Liver (tissue), 9 donors: Measurements from ENCODE around the gene KATNIP. TPM values are rescaled to one million over a fixed set of nuclear protein-coding genes. Genes with fewer than 3 reads are reported as not detected.

Source experiments
- DNase-seq: peaks from one replicate; pipeline ENCODE4 v3.0.0-alpha.2; 2017; ENCODE audit warnings: low spot score
- H3K27ac ChIP-seq, 2 donors: one replicate each; pipeline ENCODE4 v1.7.0; 2013; ENCODE audit warnings: inconsistent platforms in 2 of 2, low read length in 2 of 2, control low read depth in 1 of 2, low read depth in 1 of 2, mild to moderate bottlenecking in 1 of 2
- H3K27me3 ChIP-seq, 4 donors: one replicate each; pipeline versions ENCODE4 v1.6.1 to v1.7.0; 2013; ENCODE audit warnings: low read length in 3 of 4, inconsistent platforms in 1 of 4, mild to moderate bottlenecking in 1 of 4, moderate library complexity in 1 of 4; ENCODE audit not compliant: control insufficient read depth in 4 of 4, insufficient read depth in 4 of 4
- H3K36me3 ChIP-seq, 4 donors: one replicate each; pipeline versions ENCODE4 v1.6.1 to v1.7.0; 2013; ENCODE audit warnings: low read length in 3 of 4, mild to moderate bottlenecking in 3 of 4, low read depth in 1 of 4, moderate library complexity in 1 of 4; ENCODE audit not compliant: control insufficient read depth in 4 of 4, insufficient read depth in 3 of 4
- H3K4me1 ChIP-seq, 4 donors: one replicate each; pipeline versions ENCODE4 v1.6.1 to v1.7.0; 2013; ENCODE audit warnings: low read length in 3 of 4, mild to moderate bottlenecking in 3 of 4, moderate library complexity in 1 of 4; ENCODE audit not compliant: control insufficient read depth in 4 of 4, insufficient read depth in 4 of 4
- H3K4me3 ChIP-seq, 3 donors: one replicate each; pipeline versions ENCODE4 v1.6.1 to v1.7.0; 2013; ENCODE audit warnings: low read length in 3 of 3, control low read depth in 1 of 3, low read depth in 1 of 3, mild to moderate bottlenecking in 1 of 3
- H3K9ac ChIP-seq, 2 donors: one replicate each; pipeline ENCODE4 v1.7.0; 2013; ENCODE audit warnings: low read length in 2 of 2, mild to moderate bottlenecking in 2 of 2, moderate library complexity in 2 of 2, control low read depth in 1 of 2, low read depth in 1 of 2
- H3K9me3 ChIP-seq, 4 donors: one replicate each; pipeline versions ENCODE4 v1.6.1 to v1.7.0; 2013; ENCODE audit warnings: low read length in 3 of 4; ENCODE audit not compliant: control insufficient read depth in 4 of 4
- EGR1 ChIP-seq, 2 donors: IDR thresholded peaks; 2 replicates each; pipeline ENCODE4 v1.6.1; 2016 to 2018; ENCODE audit warnings: antibody characterized with exemption in 2 of 2, low read depth in 2 of 2
- FOXA1 ChIP-seq: IDR thresholded peaks from 2 replicates; pipeline ENCODE4 v1.6.1; 2016; ENCODE audit warnings: antibody characterized with exemption
- FOXA2 ChIP-seq: IDR thresholded peaks from 2 replicates; pipeline ENCODE4 v1.6.1; 2016; ENCODE audit warnings: antibody characterized with exemption
- GABPA ChIP-seq, 2 donors: IDR thresholded peaks in 1 of 2; conservative IDR thresholded peaks in 1 of 2; 2 replicates each; pipeline ENCODE4 v1.6.1; 2016; ENCODE audit warnings: antibody characterized with exemption in 2 of 2, mild to moderate bottlenecking in 1 of 2, moderate library complexity in 1 of 2
- HNF4A ChIP-seq, 2 donors: conservative IDR thresholded peaks; 2 replicates each; pipeline ENCODE4 v1.6.1; 2016; ENCODE audit warnings: antibody characterized with exemption in 2 of 2, mild to moderate bottlenecking in 2 of 2
- HNF4G ChIP-seq: IDR thresholded peaks from 2 replicates; pipeline ENCODE4 v1.6.1; 2016; ENCODE audit warnings: antibody characterized with exemption
- JUND ChIP-seq, 2 donors: IDR thresholded peaks; 2 replicates each; pipeline ENCODE4 v1.6.1; 2016; ENCODE audit warnings: antibody characterized with exemption in 2 of 2
- NR2F2 ChIP-seq: IDR thresholded peaks from 2 replicates; pipeline ENCODE4 v1.6.1; 2016; ENCODE audit warnings: antibody characterized with exemption
- RAD21 ChIP-seq, 2 donors: IDR thresholded peaks; 2 replicates each; pipeline ENCODE4 v1.6.1; 2016; ENCODE audit warnings: antibody characterized with exemption in 2 of 2, mild to moderate bottlenecking in 2 of 2
- RXRA ChIP-seq, 2 donors: IDR thresholded peaks; 2 replicates each; pipeline ENCODE4 v1.6.1; 2017 to 2018; ENCODE audit warnings: antibody characterized with exemption in 2 of 2, mild to moderate bottlenecking in 1 of 2
- SP1 ChIP-seq: IDR thresholded peaks from 2 replicates; pipeline ENCODE4 v1.6.1; 2018; ENCODE audit warnings: antibody characterized with exemption, mild to moderate bottlenecking
- TAF1 ChIP-seq: conservative IDR thresholded peaks from 2 replicates; pipeline ENCODE4 v1.6.1; 2016; ENCODE audit warnings: antibody characterized with exemption, mild to moderate bottlenecking
- YY1 ChIP-seq: IDR thresholded peaks from 2 replicates; pipeline ENCODE4 v1.6.1; 2016; ENCODE audit warnings: antibody characterized with exemption, mild to moderate bottlenecking
- WGBS: extraction: QIAGEN DNeasy Blood & Tissue Kit; methylation state at CpG from one replicate; pipeline ENCODE4 v1.1.7; 2013; 5-methylcytosine and 5-hydroxymethylcytosine counted together
- polyA plus RNA-seq, 2 donors: library from polyadenylated mRNA; stranded (reverse) in 1 of 2; unstranded in 1 of 2; fragments of 200-250 nt in 1 of 2; fragments of >200 nt in 1 of 2; fragmentation: Nextera tagmentation in 1 of 2; extraction: Ambion mirVana in 1 of 2; gene quantifications; one replicate each; pipeline versions ENCODE4 v1.2.1 to v1.2.3, GENCODE V29; 2013 to 2015
- total RNA-seq, 2 donors: library from RNA; depleted of rRNA; stranded (reverse); fragments of >200 nt; gene quantifications; one replicate each; pipeline ENCODE4 v1.2.3, GENCODE V29; 2014
- TF ChIP-seq, protein P1 (sequence below): IDR thresholded peaks from 2 replicates; pipeline ENCODE4 v1.6.1; 2016; ENCODE audit warnings: antibody characterized with exemption
- TF ChIP-seq, protein P2 (sequence below): IDR thresholded peaks from 2 replicates; pipeline ENCODE4 v1.6.1; 2016; ENCODE audit warnings: antibody characterized with exemption
- TF ChIP-seq, protein P3 (sequence below): IDR thresholded peaks from 2 replicates; pipeline ENCODE4 v1.6.1; 2016; ENCODE audit warnings: antibody characterized with exemption
- TF ChIP-seq, protein P4 (sequence below): IDR thresholded peaks from 2 replicates; pipeline ENCODE4 v1.6.1; 2016; ENCODE audit warnings: antibody characterized with exemption, mild to moderate bottlenecking
- TF ChIP-seq, protein P5 (sequence below): fragments of 150-350 bp; IDR thresholded peaks from 2 replicates; pipeline ENCODE4 v1.5.1; 2017; ENCODE audit warnings: improper control_type of control experiment, low read depth, low read length; ENCODE audit not compliant: missing input control
- donor health status: healthy.
- donor health status: healthy.
- donor health status: healthy.
- donor health status: healthy.
- donor health status: healthy.

Gene KATNIP
- total and polyA plus RNA-seq, 4 donors, result 2.0 to 6.5 (median 4.5) TPM

DNA sequence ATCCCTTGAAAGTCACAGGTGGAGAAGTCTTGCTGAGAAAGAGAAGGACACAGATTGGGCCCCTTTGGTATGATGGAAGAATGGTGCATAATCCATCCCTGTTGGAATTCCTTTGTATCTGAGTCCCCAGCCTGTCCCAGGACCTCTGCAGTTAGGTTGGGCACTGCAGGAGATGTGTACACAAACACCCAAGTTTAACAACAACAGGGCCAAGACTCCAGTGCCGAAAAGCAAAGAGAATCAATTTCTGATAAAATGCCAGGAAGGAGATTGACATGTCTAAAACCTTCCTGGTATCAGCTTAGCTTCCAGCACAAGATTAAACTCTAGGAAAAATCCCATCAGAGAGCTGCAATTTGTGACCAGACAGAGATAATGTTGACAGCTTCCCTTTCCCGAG lies 32.9 kb downstream of the KATNIP start:
- Histone ChIP-seq H3K9ac (no peak overlapping the region), H3K36me3 (peaks cover 0 to 3% (median 0%) of the 10 kb centered on the region in 4 donors)
- DNase-seq, result no peak

More for the DNA sequence above, 32.9 kb downstream of the KATNIP start:
- no peaks in the 10 kb centered on the region for H3K27me3 ChIP-seq
- TF ChIP-seq NR2F2 (no peak), TAF1 (no peak), SP1 (no peak), JUND (IDR thresholded peaks at IDR 0.05) (no peak), RAD21 (IDR thresholded peaks at IDR 0.05) (no peak), FOXA2 (no peak), FOXA1 (no peak), RXRA (IDR thresholded peaks at IDR 0.05) (no peak), HNF4G (no peak), HNF4A (conservative IDR thresholded peaks at IDR 0.05) (no peak), EGR1 (IDR thresholded peaks at IDR 0.05; ENCODE audit: low read depth in 2 of 2) (no peak), YY1 (no peak), GABPA (IDR thresholded peaks at IDR 0.05 in 1 of 2, conservative IDR thresholded peaks at IDR 0.05 in 1 of 2) (no peak)
- TF ChIP-seq, protein P1, sequence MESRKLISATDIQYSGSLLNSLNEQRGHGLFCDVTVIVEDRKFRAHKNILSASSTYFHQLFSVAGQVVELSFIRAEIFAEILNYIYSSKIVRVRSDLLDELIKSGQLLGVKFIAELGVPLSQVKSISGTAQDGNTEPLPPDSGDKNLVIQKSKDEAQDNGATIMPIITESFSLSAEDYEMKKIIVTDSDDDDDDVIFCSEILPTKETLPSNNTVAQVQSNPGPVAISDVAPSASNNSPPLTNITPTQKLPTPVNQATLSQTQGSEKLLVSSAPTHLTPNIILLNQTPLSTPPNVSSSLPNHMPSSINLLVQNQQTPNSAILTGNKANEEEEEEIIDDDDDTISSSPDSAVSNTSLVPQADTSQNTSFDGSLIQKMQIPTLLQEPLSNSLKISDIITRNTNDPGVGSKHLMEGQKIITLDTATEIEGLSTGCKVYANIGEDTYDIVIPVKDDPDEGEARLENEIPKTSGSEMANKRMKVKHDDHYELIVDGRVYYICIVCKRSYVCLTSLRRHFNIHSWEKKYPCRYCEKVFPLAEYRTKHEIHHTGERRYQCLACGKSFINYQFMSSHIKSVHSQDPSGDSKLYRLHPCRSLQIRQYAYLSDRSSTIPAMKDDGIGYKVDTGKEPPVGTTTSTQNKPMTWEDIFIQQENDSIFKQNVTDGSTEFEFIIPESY, result no peak
- TF ChIP-seq, protein P2, sequence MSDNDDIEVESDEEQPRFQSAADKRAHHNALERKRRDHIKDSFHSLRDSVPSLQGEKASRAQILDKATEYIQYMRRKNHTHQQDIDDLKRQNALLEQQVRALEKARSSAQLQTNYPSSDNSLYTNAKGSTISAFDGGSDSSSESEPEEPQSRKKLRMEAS, result no peak
- TF ChIP-seq, protein P3, sequence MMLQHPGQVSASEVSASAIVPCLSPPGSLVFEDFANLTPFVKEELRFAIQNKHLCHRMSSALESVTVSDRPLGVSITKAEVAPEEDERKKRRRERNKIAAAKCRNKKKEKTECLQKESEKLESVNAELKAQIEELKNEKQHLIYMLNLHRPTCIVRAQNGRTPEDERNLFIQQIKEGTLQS, result no peak
- TF ChIP-seq, protein P4, sequence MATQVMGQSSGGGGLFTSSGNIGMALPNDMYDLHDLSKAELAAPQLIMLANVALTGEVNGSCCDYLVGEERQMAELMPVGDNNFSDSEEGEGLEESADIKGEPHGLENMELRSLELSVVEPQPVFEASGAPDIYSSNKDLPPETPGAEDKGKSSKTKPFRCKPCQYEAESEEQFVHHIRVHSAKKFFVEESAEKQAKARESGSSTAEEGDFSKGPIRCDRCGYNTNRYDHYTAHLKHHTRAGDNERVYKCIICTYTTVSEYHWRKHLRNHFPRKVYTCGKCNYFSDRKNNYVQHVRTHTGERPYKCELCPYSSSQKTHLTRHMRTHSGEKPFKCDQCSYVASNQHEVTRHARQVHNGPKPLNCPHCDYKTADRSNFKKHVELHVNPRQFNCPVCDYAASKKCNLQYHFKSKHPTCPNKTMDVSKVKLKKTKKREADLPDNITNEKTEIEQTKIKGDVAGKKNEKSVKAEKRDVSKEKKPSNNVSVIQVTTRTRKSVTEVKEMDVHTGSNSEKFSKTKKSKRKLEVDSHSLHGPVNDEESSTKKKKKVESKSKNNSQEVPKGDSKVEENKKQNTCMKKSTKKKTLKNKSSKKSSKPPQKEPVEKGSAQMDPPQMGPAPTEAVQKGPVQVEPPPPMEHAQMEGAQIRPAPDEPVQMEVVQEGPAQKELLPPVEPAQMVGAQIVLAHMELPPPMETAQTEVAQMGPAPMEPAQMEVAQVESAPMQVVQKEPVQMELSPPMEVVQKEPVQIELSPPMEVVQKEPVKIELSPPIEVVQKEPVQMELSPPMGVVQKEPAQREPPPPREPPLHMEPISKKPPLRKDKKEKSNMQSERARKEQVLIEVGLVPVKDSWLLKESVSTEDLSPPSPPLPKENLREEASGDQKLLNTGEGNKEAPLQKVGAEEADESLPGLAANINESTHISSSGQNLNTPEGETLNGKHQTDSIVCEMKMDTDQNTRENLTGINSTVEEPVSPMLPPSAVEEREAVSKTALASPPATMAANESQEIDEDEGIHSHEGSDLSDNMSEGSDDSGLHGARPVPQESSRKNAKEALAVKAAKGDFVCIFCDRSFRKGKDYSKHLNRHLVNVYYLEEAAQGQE, result no peak
- TF ChIP-seq, protein P5, sequence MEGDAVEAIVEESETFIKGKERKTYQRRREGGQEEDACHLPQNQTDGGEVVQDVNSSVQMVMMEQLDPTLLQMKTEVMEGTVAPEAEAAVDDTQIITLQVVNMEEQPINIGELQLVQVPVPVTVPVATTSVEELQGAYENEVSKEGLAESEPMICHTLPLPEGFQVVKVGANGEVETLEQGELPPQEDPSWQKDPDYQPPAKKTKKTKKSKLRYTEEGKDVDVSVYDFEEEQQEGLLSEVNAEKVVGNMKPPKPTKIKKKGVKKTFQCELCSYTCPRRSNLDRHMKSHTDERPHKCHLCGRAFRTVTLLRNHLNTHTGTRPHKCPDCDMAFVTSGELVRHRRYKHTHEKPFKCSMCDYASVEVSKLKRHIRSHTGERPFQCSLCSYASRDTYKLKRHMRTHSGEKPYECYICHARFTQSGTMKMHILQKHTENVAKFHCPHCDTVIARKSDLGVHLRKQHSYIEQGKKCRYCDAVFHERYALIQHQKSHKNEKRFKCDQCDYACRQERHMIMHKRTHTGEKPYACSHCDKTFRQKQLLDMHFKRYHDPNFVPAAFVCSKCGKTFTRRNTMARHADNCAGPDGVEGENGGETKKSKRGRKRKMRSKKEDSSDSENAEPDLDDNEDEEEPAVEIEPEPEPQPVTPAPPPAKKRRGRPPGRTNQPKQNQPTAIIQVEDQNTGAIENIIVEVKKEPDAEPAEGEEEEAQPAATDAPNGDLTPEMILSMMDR, result no peak
- H3K9me3 ChIP-seq, result peaks cover 0 to 3% (median 0%) of the 10 kb centered on the region in 4 donors
- 59% methylated on average over 2 of the region's 2 CpGs for WGBS
- no peak overlapping the region for H3K27ac ChIP-seq
- no peaks in the 10 kb centered on the region for H3K4me1 ChIP-seq
- H3K4me3 ChIP-seq, result no peak overlapping the region
